Measurements from ENCODE around the gene USP17L15.
"Not testable (repeated sequence)": the region's sequence is repeated elsewhere in the genome, so short reads cannot be mapped to it uniquely, and the experiment has no call there.

DNA sequence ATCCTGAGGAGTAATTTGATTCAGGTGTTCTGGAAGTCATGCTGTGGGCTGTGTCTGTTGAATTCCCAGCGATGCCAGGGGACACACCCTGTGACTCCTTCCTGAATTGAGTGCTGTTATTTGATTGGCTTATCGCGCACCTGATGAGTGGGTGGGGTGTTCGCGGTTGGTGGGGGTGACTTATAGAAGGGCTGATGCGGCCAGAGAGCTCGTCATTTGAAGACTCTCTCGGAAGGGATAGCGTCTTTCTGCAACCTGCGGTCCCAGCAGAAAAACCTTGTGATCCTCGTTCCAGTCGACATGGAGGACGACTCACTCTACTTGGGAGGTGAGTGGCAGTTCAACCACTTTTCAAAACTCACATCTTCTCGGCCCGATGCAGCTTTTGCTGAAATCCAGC, 23.6 kb downstream of the USP17L15 start, which contains the start of gene USP17L20:
- TF ChIP-seq, protein P1, sequence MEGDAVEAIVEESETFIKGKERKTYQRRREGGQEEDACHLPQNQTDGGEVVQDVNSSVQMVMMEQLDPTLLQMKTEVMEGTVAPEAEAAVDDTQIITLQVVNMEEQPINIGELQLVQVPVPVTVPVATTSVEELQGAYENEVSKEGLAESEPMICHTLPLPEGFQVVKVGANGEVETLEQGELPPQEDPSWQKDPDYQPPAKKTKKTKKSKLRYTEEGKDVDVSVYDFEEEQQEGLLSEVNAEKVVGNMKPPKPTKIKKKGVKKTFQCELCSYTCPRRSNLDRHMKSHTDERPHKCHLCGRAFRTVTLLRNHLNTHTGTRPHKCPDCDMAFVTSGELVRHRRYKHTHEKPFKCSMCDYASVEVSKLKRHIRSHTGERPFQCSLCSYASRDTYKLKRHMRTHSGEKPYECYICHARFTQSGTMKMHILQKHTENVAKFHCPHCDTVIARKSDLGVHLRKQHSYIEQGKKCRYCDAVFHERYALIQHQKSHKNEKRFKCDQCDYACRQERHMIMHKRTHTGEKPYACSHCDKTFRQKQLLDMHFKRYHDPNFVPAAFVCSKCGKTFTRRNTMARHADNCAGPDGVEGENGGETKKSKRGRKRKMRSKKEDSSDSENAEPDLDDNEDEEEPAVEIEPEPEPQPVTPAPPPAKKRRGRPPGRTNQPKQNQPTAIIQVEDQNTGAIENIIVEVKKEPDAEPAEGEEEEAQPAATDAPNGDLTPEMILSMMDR (IDR thresholded peaks at IDR 0.05): not testable (repeated sequence)
- TF ChIP-seq NFE2L1 (CRISPR knock-in tag; IDR thresholded peaks at IDR 0.05): not testable (repeated sequence)

Data from WTC11 (cell line).